ENCODE measurements around the gene TUFT1.

DNA sequence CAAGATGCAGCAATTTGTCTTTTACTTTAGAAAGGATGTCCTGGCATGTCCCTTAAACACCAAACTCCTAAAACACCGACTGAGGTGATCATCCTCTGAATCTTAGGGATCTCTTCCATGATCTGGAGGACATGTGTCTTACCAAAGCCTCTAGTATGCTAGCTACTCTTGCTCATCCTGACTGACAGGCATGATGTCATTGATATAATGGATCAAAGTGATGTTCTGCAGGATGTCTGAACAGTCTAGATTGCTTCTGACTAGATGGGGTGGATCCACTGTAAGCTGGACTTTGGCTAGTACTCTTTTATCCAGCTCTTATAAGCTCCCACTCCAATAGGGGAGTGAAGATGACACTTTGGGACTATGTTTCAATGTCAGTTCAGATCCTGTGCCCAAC lies 40.2 kb upstream of the TUFT1 start:
- TF ChIP-seq POLR2A (IDR thresholded peaks at IDR 0.05; ENCODE audit: low read depth, low read length): no peak
- no peak for TF ChIP-seq POLR2AphosphoS5 (IDR thresholded peaks at IDR 0.05; ENCODE audit: low read depth, low read length)
- no peak for TF ChIP-seq TAF1 (IDR thresholded peaks at IDR 0.05; ENCODE audit: low read depth, low read length)
- TF ChIP-seq SPI1 (IDR thresholded peaks at IDR 0.05; ENCODE audit: low read depth, low read length): no peak

Data from GM12891 (cell line).